Measurements from ENCODE around the gene NTRK2.
A peak's percentile ranks its signal among the peaks of the same experiment; 100 is the strongest.

Gene NTRK2

DNA sequence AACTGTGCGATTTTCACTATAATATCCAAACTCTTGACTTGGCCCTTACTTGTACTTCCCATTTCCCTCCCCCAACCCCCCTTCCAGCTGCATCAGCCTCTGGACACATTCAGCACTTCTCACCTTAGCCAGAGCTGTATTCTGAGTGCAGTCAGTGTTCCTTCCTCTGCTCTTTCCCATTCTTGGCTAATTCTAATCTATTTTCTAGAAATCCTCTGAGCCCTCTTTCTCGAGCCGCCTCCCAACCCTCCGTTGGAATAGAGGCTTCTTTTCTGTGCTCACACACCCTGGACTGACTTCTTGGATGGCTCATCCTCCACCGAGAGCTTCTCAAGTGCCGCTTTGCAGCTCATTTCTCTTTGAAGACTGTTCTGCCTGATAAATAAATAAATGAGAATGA is 188.8 kb downstream of the NTRK2 start:
- no peak overlapping the region for H3K4me3 ChIP-seq (ENCODE audit: low read depth, low read length)
- DNase-seq (ENCODE audit: low read depth), result no peak
- TF ChIP-seq, protein P1, sequence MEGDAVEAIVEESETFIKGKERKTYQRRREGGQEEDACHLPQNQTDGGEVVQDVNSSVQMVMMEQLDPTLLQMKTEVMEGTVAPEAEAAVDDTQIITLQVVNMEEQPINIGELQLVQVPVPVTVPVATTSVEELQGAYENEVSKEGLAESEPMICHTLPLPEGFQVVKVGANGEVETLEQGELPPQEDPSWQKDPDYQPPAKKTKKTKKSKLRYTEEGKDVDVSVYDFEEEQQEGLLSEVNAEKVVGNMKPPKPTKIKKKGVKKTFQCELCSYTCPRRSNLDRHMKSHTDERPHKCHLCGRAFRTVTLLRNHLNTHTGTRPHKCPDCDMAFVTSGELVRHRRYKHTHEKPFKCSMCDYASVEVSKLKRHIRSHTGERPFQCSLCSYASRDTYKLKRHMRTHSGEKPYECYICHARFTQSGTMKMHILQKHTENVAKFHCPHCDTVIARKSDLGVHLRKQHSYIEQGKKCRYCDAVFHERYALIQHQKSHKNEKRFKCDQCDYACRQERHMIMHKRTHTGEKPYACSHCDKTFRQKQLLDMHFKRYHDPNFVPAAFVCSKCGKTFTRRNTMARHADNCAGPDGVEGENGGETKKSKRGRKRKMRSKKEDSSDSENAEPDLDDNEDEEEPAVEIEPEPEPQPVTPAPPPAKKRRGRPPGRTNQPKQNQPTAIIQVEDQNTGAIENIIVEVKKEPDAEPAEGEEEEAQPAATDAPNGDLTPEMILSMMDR (conservative IDR thresholded peaks at IDR 0.05; ENCODE audit: low read depth, low read length), result no peak

DNA sequence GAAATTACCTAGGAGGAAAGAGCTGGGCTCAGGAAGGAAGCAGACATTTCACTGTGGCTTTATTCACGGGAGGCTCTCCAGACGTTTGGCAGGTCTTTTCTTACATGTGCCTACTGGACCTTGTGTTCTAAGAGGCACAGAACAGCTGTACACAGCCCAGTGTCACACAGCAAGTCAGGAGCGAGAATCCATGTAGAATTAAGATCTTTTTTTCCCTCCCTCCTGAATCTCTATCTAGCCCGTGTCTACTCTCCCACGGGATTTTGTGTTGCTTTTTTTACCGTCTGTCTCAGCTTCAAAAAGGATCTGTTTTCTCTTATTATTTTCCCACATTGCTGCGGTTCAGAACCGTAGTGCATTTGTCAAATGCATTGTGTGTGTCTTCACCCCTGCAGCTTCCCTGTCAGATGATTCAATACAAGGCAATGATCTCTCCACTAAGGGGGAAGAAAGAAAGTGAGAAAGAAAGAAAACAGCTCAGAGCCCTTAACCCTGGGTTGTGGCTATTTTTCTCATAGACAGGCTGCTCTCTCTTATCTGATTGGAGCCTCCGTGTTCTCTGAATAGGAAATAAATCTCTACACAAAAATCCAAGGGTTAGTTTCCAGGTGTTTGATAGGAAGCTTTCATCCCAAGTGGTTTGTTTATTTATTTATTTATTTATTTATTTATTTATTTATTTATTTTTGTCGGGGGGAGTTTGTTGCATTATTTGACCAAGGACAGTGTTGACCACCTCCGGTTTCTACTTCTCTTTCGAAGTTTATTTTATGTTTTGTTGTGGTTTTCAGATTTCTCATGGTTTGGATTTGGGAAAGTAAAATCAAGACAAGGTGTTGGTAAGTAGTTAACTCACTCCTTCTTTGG is 191.0 kb downstream of the NTRK2 start:
- TF ChIP-seq, protein P1 (conservative IDR thresholded peaks at IDR 0.05; ENCODE audit: low read depth, low read length), result no peak

DNA sequence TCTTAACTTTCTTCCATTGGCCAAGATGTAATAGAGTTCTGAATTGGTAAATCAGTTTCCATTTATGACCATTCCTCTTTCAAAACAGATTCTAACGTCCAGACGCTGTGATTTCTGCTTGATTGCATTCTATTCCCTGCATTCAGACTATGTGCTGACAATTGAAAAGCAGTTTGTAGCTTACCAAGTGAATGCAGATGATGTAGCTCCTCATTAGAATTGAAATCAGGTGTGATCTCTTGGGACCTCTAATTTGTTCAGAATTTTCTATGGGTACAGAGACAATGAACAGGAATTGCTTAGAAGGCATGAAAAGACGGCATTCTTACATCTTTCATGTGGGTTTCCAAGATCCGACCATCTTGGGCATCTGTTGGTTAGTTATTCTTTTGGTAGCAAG is 191.9 kb downstream of the NTRK2 start:
- TF ChIP-seq, protein P1 (conservative IDR thresholded peaks at IDR 0.05; ENCODE audit: low read depth, low read length), result no peak
- no peak overlapping the region for H3K4me3 ChIP-seq (ENCODE audit: low read depth, low read length)
- DNase-seq (ENCODE audit: low read depth), result no peak

More for the DNA sequence above, 191.0 kb downstream of the NTRK2 start:
- DNase-seq (ENCODE audit: low read depth), result no peak
- no peak overlapping the region for H3K4me3 ChIP-seq (ENCODE audit: low read depth, low read length)

DNA sequence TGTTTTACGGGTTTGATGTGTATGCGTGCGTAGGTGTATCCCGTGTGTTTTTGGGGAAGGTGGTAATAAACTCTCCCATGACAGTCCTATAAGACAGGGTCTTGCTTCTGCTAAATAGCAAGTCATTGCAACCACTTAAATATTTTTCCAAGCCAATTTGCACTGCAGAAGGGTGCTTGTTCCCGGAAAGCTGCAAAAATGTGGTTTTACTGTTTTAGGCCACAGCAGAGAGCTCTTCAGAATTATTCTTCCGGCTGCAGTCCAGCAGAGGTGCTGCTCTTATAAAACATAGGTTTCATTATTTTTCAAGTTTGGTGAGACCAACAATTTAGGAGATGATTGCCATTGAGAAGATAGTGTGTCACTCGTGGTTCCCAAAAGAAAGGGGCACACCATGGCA is 192.8 kb downstream of the NTRK2 start:
- TF ChIP-seq, protein P1 (conservative IDR thresholded peaks at IDR 0.05; ENCODE audit: low read depth, low read length), result no peak
- no peak overlapping the region for H3K4me3 ChIP-seq (ENCODE audit: low read depth, low read length)
- DNase-seq (ENCODE audit: low read depth), result no peak

DNA sequence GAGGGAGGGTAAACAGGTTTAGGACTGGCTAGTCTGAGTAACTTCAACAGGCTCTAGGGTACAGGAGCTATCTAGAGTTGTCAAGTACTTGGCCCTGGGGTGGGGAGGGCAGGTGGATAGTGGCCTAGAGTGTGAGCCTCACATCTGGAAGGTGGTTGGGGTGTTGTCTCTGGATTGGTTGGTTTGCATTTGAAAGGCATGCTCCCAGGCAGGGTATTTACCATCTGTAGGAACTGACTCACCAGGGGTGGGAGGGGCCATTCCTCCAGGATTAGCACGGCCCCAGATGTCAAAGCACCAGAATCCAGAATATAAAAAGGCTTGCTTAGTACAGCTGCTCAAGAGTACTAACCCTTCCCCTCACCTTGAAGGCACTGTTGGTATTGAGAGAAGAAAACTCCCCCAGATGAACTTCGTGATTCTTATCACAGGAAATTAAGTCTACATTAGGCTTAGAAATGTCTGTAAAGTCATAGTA is 193.3 kb downstream of the NTRK2 start:
- TF ChIP-seq, protein P1 (conservative IDR thresholded peaks at IDR 0.05; ENCODE audit: low read depth, low read length), result no peak
- H3K4me3 ChIP-seq (ENCODE audit: low read depth, low read length), result no peak overlapping the region
- DNase-seq (ENCODE audit: low read depth), result peak; percentile 7

DNA sequence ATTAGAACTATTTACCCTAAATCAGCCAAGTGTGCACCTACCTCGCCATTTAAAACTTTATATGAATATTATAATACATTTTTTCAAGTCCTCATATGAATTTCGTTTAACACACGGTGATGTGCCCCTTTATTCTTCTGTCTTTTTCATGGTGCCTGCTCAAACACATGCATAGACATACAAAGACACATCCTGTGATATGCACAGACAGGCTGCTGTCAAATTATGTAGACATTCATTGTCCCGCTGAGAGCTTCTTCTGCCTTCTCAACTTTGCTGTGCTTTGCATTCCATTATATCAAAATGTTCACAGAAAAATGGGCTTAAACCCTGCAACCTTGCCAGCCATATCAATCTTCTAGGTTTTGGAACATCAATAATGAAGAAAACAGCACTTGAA is 193.8 kb downstream of the NTRK2 start:
- no peak overlapping the region for H3K4me3 ChIP-seq (ENCODE audit: low read depth, low read length)

More for the DNA sequence above, 193.8 kb downstream of the NTRK2 start:
- DNase-seq (ENCODE audit: low read depth), result no peak
- TF ChIP-seq, protein P1 (conservative IDR thresholded peaks at IDR 0.05; ENCODE audit: low read depth, low read length), result no peak
